ENCODE data around the gene POLR3G.

POLR3G gene

GRCh38 chr5:90477621-90478215 lies 3.1 kb downstream of the POLR3G start:
- no peak for TF ChIP-seq CTCF (conservative IDR thresholded peaks at IDR 0.05; ENCODE audit: low read depth, low read length)
- no peak overlapping the region for H3K4me3 ChIP-seq (ENCODE audit: low read depth, low read length)
- no peak for DNase-seq (ENCODE audit: low read depth)

GRCh38 chr5:90479611-90480385 lies 5.1 kb downstream of the POLR3G start:
- H3K4me3 ChIP-seq (ENCODE audit: low read depth, low read length): no peak overlapping the region
- DNase-seq (ENCODE audit: low read depth): no peak
- TF ChIP-seq CTCF (conservative IDR thresholded peaks at IDR 0.05; ENCODE audit: low read depth, low read length): no peak

- H3K4me3 ChIP-seq (ENCODE audit: low read depth, low read length): no peak overlapping the region
- no peak for TF ChIP-seq CTCF (conservative IDR thresholded peaks at IDR 0.05; ENCODE audit: low read depth, low read length)
- DNase-seq (ENCODE audit: low read depth): no peak
Observed at GRCh38 chr5:90480699-90481098, 6.0 kb downstream of the POLR3G start.

GRCh38 chr5:90483206-90483605 lies 8.5 kb downstream of the POLR3G start:
- TF ChIP-seq CTCF (conservative IDR thresholded peaks at IDR 0.05; ENCODE audit: low read depth, low read length): no peak
- no peak overlapping the region for H3K4me3 ChIP-seq (ENCODE audit: low read depth, low read length)
- DNase-seq (ENCODE audit: low read depth): peak; percentile 39

- no peak for TF ChIP-seq CTCF (conservative IDR thresholded peaks at IDR 0.05; ENCODE audit: low read depth, low read length)
- peak; percentile 49 for DNase-seq (ENCODE audit: low read depth)
- no peak overlapping the region for H3K4me3 ChIP-seq (ENCODE audit: low read depth, low read length)
Observed at GRCh38 chr5:90484540-90484939, 9.9 kb downstream of the POLR3G start.

- no peak overlapping the region for H3K4me3 ChIP-seq (ENCODE audit: low read depth, low read length)
- TF ChIP-seq CTCF (conservative IDR thresholded peaks at IDR 0.05; ENCODE audit: low read depth, low read length): no peak
- peak; percentile 50 for DNase-seq (ENCODE audit: low read depth)
Observed at GRCh38 chr5:90488791-90489190, 14.1 kb downstream of the POLR3G start.

GRCh38 chr5:90494043-90494442 lies 19.4 kb downstream of the POLR3G start:
- TF ChIP-seq CTCF (conservative IDR thresholded peaks at IDR 0.05; ENCODE audit: low read depth, low read length): no peak
- no peak overlapping the region for H3K4me3 ChIP-seq (ENCODE audit: low read depth, low read length)
- no peak for DNase-seq (ENCODE audit: low read depth)
